BJ (cell line): ENCODE results near the gene UCP2. TPM values are rescaled to one million over a fixed set of nuclear protein-coding genes. Genes with fewer than 3 reads are reported as not detected.
A peak's percentile ranks its signal among the peaks of the same experiment; 100 is the strongest.

ENCODE experiments used
- CTCF ChIA-PET: fragments of 350-600 bp; formaldehyde crosslinking; extraction: SDS; loops from one replicate; lab custom pipeline; 2021; ENCODE audit warnings: antibody characterized with exemption, inconsistent platforms; lab: Yijun Ruan, JAX
- POLR2A ChIA-PET: fragments of 300-600 bp; sonication (Branson Sonifier 250); formaldehyde crosslinking; extraction: SDS; loops from one replicate; lab custom pipeline; 2021; ENCODE audit warnings: antibody characterized with exemption; lab: Charles Lee
- DNase-seq: peaks from one replicate; pipeline ENCODE4 v3.0.0-alpha.2; 2011; ENCODE audit warnings: low read depth
- H3K27me3 ChIP-seq: 2 replicates; pipeline ENCODE4 v1.6.0; 2011; ENCODE audit warnings: low read length; ENCODE audit not compliant: control insufficient read depth, insufficient read depth
- H3K36me3 ChIP-seq: 2 replicates; pipeline ENCODE4 v1.5.1; 2011; ENCODE audit warnings: low read length; ENCODE audit not compliant: control insufficient read depth, insufficient read depth
- H3K4me3 ChIP-seq: 2 replicates; pipeline ENCODE4 v1.5.1; 2011; ENCODE audit warnings: low read depth, mild to moderate bottlenecking, control low read depth, low read length
- CTCF ChIP-seq: IDR thresholded peaks from 2 replicates; pipeline ENCODE4 v1.5.1; 2011; ENCODE audit warnings: low read depth, mild to moderate bottlenecking, control low read depth, inconsistent platforms, low read length, moderate library complexity; ENCODE audit not compliant: insufficient read depth
- polyA minus RNA-seq: library from RNA; depleted of rRNA, polyadenylated mRNA; stranded (reverse); fragments of >200 nt; gene quantifications from 2 replicates; pipeline ENCODE4 v1.2.3, GENCODE V29; 2011; rRNA and poly(A)+ RNA removed
- polyA plus RNA-seq: library from polyadenylated mRNA; depleted of rRNA; stranded (reverse); fragments of >200 nt; gene quantifications from 2 replicates; pipeline ENCODE4 v1.2.3, GENCODE V29; 2011; rRNA removed

UCP2 gene
- polyA plus RNA-seq (15.7 and 26.6 TPM in 2 replicates), polyA minus RNA-seq (31.5 and 33.8 TPM in 2 replicates)

GRCh38 chr11:73982595-73982989 lies at the start of gene UCP2:
TSS of gene UCP2 (minus strand) at chr11:73982843. CDS start at chr11:73978378, 4,465 bp downstream.
- no peak for TF ChIP-seq CTCF
- no peak for DNase-seq
- peak within 1 kb of the TSS; percentile 67 for H3K4me3 ChIP-seq
- ChIA-PET POLR2A (interaction anchor here (0.6 kb wide), 1 partner anchor 627 kb away, joined by 3 read pairs; no protein-coding TSS in a partner anchor), CTCF (interaction anchor here (0.9 to 1.3 kb wide), 2 partner anchors 10 to 19 kb away, joined by 3 to 4 read pairs; no protein-coding TSS in a partner anchor)
- no peaks in the 10 kb centered on the region for H3K27me3 ChIP-seq
- H3K36me3 ChIP-seq: no peaks in the 10 kb centered on the region

GRCh38 chr11:74030723-74031676 lies 48.4 kb upstream of the UCP2 start:
- ChIA-PET POLR2A (no interaction called here), CTCF (no interaction called here)
- TF ChIP-seq CTCF: no peak
- H3K36me3 ChIP-seq: peaks cover 9% of the 10 kb centered on the region
- no peaks in the 10 kb centered on the region for H3K27me3 ChIP-seq
- no peak for DNase-seq
- no peak overlapping the region for H3K4me3 ChIP-seq

GRCh38 chr11:74025467-74026166 lies 43.0 kb upstream of the UCP2 start:
- no peak for TF ChIP-seq CTCF
- CTCF ChIA-PET: no interaction called here
- peak; percentile 34 for DNase-seq
- Histone ChIP-seq H3K27me3 (no peaks in the 10 kb centered on the region), H3K36me3 (no peaks in the 10 kb centered on the region; the same call in 1 of the 2 replicates), H3K4me3 (no peak overlapping the region)
- POLR2A ChIA-PET: no interaction called here

GRCh38 chr11:74024261-74025029 lies 41.8 kb upstream of the UCP2 start:
- Histone ChIP-seq H3K36me3 (peaks cover 2% of the 10 kb centered on the region), H3K4me3 (no peak overlapping the region), H3K27me3 (no peaks in the 10 kb centered on the region)
- no peak for TF ChIP-seq CTCF
- CTCF ChIA-PET: no interaction called here
- no peak for DNase-seq
- POLR2A ChIA-PET: no interaction called here
